Measurements from ENCODE around the gene ADISSP.

The ADISSP gene

GRCh38 chr20:3759316-3759823 is 8.2 kb downstream of the ADISSP start:
- H3K27me3 Mint-ChIP-seq, result no peaks in the 10 kb centered on the region
- H3K9me3 Mint-ChIP-seq, result no peaks in the 10 kb centered on the region
- no peak for DNase-seq
- H3K36me3 Mint-ChIP-seq (ENCODE audit: low read depth), result peaks cover 63% of the 10 kb centered on the region
- no peak overlapping the region for H3K27ac Mint-ChIP-seq
- H3K4me3 Mint-ChIP-seq, result no peak overlapping the region
- no peaks in the 10 kb centered on the region for H3K4me1 Mint-ChIP-seq (ENCODE audit: low read depth)

DNA sequence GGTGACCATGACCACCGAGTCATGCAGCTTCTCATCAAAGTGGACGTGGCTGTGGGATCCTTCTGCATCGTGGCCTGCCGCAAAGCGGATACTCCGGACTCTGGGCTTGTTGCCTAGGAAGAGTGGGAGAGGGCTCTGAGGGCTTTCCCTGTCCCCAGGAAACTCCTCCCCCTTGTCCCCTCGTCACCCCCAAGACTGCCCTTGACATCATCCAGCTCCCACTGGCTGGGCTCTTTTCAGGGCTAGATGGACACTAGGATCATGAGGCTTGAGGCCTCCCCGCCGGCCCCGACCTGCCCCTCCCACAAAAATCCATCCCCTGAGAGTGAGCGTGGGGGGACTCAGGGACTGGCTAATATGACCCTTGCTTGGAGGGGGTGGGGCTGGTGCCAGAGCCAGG is 9.0 kb downstream of the ADISSP start:
- Mint-ChIP-seq H3K27me3 (no peaks in the 10 kb centered on the region), H3K9me3 (no peaks in the 10 kb centered on the region), H3K36me3 (ENCODE audit: low read depth) (peaks cover 64% of the 10 kb centered on the region), H3K4me3 (no peak overlapping the region), H3K4me1 (ENCODE audit: low read depth) (no peaks in the 10 kb centered on the region), H3K27ac (no peak overlapping the region)
- no peak for DNase-seq

- no peak for DNase-seq
- Mint-ChIP-seq H3K27ac (no peak overlapping the region), H3K4me3 (no peak overlapping the region), H3K9me3 (no peaks in the 10 kb centered on the region), H3K27me3 (no peaks in the 10 kb centered on the region), H3K36me3 (ENCODE audit: low read depth) (peaks cover 65% of the 10 kb centered on the region), H3K4me1 (ENCODE audit: low read depth) (peaks cover 4% of the 10 kb centered on the region)
These were observed 10.3 kb downstream of the ADISSP start for GRCh38 chr20:3757268-3757667.

DNA sequence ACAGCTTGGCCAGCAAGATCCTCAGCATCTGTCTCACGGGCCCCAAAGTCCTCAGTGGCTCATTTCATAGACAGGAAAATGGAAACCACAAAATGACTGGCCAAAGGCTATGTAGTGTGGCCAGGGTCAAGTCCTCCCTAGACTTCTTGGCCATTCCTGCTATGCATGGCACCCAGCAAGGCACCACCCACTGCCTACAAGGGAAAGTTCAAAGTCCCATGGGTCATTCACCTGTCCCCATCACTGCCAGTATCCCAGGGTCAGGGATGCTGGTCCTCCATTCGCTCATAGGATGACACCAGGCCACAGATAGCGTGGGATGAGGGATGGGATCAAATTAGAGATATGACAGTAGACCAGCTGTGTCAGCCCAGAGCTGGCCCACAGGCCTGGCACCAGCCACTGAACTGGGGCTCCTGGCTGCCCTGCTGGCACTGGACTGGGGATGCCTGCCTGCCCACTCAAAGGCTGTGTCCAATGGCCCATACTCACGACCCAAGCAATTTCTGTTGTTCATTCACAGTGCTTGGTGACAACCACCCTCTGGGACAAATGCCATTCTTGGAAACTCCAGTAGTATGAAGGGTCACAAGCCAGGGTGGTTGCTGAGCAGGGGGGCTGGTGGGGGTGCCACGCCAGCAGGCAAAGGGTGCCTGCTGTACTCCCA is 11.6 kb downstream of the ADISSP start:
- Mint-ChIP-seq H3K36me3 (ENCODE audit: low read depth) (peaks cover 61% of the 10 kb centered on the region), H3K9me3 (no peaks in the 10 kb centered on the region), H3K27ac (no peak overlapping the region), H3K4me1 (ENCODE audit: low read depth) (peaks cover 6% of the 10 kb centered on the region), H3K27me3 (no peaks in the 10 kb centered on the region), H3K4me3 (no peak overlapping the region)
- no peak for DNase-seq

GRCh38 chr20:3755269-3755668 is 12.3 kb downstream of the ADISSP start:
- Mint-ChIP-seq H3K9me3 (no peaks in the 10 kb centered on the region), H3K4me1 (ENCODE audit: low read depth) (peaks cover 8% of the 10 kb centered on the region), H3K36me3 (ENCODE audit: low read depth) (peaks cover 59% of the 10 kb centered on the region), H3K27ac (no peak overlapping the region), H3K27me3 (no peaks in the 10 kb centered on the region), H3K4me3 (no peak overlapping the region)
- no peak for DNase-seq

DNA sequence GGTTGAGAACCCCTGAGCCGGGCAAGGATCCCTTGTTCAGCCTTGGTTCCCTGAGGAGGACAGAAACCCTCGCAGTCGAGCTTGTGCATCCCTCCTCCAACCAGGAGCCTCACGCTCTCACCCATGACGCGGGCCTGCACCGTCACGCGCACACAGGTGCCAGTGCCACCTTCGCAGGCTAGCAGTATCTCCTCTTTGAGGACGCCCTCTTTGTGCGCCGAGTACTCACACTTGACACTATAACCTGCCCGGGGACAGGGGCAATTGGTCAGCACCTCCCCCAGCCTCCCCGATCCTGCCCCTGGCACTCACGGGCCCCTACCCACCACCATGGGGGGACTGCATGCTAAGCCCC is 13.3 kb downstream of the ADISSP start:
- Mint-ChIP-seq H3K4me1 (ENCODE audit: low read depth) (peaks cover 8% of the 10 kb centered on the region), H3K36me3 (ENCODE audit: low read depth) (peaks cover 54% of the 10 kb centered on the region)

GRCh38 chr20:3753501-3754275 is 13.9 kb downstream of the ADISSP start:
- peaks cover 8% of the 10 kb centered on the region for H3K4me1 Mint-ChIP-seq (ENCODE audit: low read depth)
- peaks cover 51% of the 10 kb centered on the region for H3K36me3 Mint-ChIP-seq (ENCODE audit: low read depth)
- H3K27ac Mint-ChIP-seq, result no peak overlapping the region
- H3K9me3 Mint-ChIP-seq, result no peaks in the 10 kb centered on the region
- no peak for DNase-seq
- no peaks in the 10 kb centered on the region for H3K27me3 Mint-ChIP-seq
- no peak overlapping the region for H3K4me3 Mint-ChIP-seq

More for the DNA sequence above, 13.3 kb downstream of the ADISSP start:
- Mint-ChIP-seq H3K4me3 (no peak overlapping the region), H3K27ac (no peak overlapping the region), H3K9me3 (no peaks in the 10 kb centered on the region), H3K27me3 (no peaks in the 10 kb centered on the region)
- no peak for DNase-seq

DNA sequence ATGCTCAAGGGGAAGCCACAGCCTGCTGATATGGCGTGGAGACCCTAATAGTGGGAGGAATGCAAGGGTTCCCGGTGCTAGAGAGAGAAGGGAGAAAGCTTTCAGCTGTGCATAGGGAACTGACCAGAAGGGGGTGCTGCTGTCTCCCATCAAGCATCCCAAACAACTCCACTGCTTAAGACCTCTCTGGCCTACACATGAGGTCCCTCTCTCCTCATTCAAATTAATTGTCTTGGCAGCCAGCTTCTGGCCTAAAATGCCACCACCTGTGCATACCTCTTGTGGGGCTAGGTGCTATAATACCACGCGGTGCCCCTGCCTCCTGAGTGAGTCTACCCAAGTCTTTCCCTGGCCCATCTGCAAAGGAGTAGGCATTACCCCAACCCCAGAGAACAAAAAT is 14.5 kb downstream of the ADISSP start:
- H3K4me3 Mint-ChIP-seq, result no peak overlapping the region
- peaks cover 8% of the 10 kb centered on the region for H3K4me1 Mint-ChIP-seq (ENCODE audit: low read depth)
- peak; percentile 59 for DNase-seq
- H3K27ac Mint-ChIP-seq, result no peak overlapping the region
- H3K27me3 Mint-ChIP-seq, result no peaks in the 10 kb centered on the region
- no peaks in the 10 kb centered on the region for H3K9me3 Mint-ChIP-seq
- peaks cover 45% of the 10 kb centered on the region for H3K36me3 Mint-ChIP-seq (ENCODE audit: low read depth)

DNA sequence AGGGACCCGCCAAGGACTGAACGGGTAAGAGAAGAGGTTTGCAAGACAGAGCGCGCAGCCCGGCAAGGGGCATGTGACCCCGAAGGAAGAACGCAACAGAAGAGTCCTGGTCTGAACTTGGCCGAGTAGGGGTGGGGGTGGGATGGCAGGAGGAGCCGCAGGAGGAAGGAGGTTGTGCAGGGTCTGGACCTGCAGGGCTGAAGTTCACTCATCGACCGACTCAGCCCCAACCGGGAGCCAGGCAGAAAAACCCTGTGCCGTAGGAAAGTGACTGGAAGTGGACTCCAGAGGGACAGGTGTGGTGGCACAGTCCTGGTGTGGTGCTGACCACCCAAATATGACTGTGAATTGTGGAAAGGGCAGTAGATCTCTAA is 15.2 kb downstream of the ADISSP start:
- H3K27me3 Mint-ChIP-seq, result no peaks in the 10 kb centered on the region
- H3K36me3 Mint-ChIP-seq (ENCODE audit: low read depth), result peaks cover 38% of the 10 kb centered on the region
- no peak for DNase-seq
- H3K9me3 Mint-ChIP-seq, result no peaks in the 10 kb centered on the region
- no peak overlapping the region for H3K27ac Mint-ChIP-seq
- peaks cover 8% of the 10 kb centered on the region for H3K4me1 Mint-ChIP-seq (ENCODE audit: low read depth)
- H3K4me3 Mint-ChIP-seq, result peak overlapping the region; percentile 60

DNA sequence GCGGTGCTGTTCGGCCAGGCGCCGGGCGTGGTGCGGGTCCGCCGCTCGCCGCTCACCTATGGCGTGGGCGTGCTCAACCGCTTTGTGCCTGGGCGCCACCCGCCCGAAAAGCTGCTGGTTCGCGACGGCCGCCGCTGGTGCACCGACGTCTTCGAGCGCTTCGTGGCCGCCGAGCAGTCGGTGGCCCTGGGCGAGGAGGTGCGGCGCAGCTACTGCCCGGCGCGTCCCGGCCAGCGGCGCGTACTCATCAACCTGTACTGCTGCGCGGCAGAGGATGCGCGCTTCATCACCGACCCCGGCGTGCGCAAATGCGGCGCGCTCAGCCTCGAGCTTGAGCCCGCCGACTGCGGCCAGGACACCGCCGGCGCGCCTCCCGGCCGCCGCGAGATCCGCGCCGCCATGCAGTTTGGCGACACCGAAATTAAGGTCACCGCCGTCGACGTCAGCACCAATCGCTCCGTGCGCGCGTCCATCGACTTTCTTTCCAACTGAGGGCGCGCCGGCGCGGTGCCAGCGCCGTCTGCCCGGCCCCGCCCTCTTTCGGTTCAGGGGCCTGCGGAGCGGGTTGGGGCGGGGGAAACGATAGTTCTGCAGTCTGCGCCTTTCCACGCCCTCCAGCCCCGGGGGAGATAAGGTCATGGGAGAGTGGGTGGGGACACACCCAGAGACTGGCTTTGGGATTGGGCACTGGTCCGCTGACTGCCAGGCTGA is 15.7 kb downstream of the ADISSP start:
- Mint-ChIP-seq H3K27ac (no peak overlapping the region), H3K27me3 (peaks cover under 1% of the 10 kb centered on the region), H3K4me1 (ENCODE audit: low read depth) (peaks cover 8% of the 10 kb centered on the region), H3K36me3 (ENCODE audit: low read depth) (peaks cover 35% of the 10 kb centered on the region), H3K4me3 (peak overlapping the region; percentile 60), H3K9me3 (no peaks in the 10 kb centered on the region)
- peak; percentile 59 for DNase-seq

- H3K27me3 Mint-ChIP-seq, result peaks cover 5% of the 10 kb centered on the region
- no peak overlapping the region for H3K4me3 Mint-ChIP-seq
- no peak overlapping the region for H3K27ac Mint-ChIP-seq
- no peak for DNase-seq
- H3K36me3 Mint-ChIP-seq (ENCODE audit: low read depth), result peaks cover 30% of the 10 kb centered on the region
- no peaks in the 10 kb centered on the region for H3K9me3 Mint-ChIP-seq
- peaks cover 8% of the 10 kb centered on the region for H3K4me1 Mint-ChIP-seq (ENCODE audit: low read depth)
These were observed 16.3 kb downstream of the ADISSP start for GRCh38 chr20:3751305-3751674.

- H3K4me3 Mint-ChIP-seq, result no peak overlapping the region
- H3K27ac Mint-ChIP-seq, result no peak overlapping the region
These were observed 17.6 kb downstream of the ADISSP start for GRCh38 chr20:3749689-3750531.

GRCh38 chr20:3749087-3749688 is 18.4 kb downstream of the ADISSP start:
- no peak for DNase-seq
- no peak overlapping the region for H3K4me3 Mint-ChIP-seq
- no peak overlapping the region for H3K27ac Mint-ChIP-seq
- H3K27me3 Mint-ChIP-seq, result peaks cover 17% of the 10 kb centered on the region
- no peaks in the 10 kb centered on the region for H3K9me3 Mint-ChIP-seq
- peaks cover 10% of the 10 kb centered on the region for H3K36me3 Mint-ChIP-seq (ENCODE audit: low read depth)
- peaks cover 17% of the 10 kb centered on the region for H3K4me1 Mint-ChIP-seq (ENCODE audit: low read depth)

More at GRCh38 chr20:3749689-3750531, 17.6 kb downstream of the ADISSP start:
- peaks cover 10% of the 10 kb centered on the region for H3K27me3 Mint-ChIP-seq
- peaks cover 17% of the 10 kb centered on the region for H3K36me3 Mint-ChIP-seq (ENCODE audit: low read depth)
- peaks cover 13% of the 10 kb centered on the region for H3K4me1 Mint-ChIP-seq (ENCODE audit: low read depth)
- no peaks in the 10 kb centered on the region for H3K9me3 Mint-ChIP-seq
- DNase-seq, result peak; percentile 52

DNA sequence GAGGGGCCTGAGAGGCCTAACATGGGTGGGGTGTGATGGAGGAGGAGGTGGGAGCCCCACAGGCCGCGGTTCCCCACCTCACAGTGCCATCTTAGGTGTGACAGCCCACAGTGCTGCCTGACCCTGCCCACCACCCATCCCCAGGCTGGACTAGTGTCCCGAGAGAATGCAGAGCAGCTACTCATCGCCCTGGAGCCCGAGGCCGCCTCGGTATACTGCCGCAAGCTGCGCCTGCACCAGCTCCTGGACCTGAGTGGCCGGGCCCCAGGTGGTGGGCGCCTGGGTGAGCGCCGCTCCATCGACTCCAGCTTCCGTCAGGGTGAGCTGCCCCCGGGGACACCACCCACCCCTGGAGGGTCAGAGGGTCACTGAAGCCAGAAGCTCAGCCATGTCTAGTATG is 19.5 kb downstream of the ADISSP start:
- peaks cover 17% of the 10 kb centered on the region for H3K4me1 Mint-ChIP-seq (ENCODE audit: low read depth)
- peaks cover 18% of the 10 kb centered on the region for H3K27me3 Mint-ChIP-seq

More for the DNA sequence above, 19.5 kb downstream of the ADISSP start:
- no peaks in the 10 kb centered on the region for H3K9me3 Mint-ChIP-seq
- no peak for DNase-seq
- H3K36me3 Mint-ChIP-seq (ENCODE audit: low read depth), result peaks cover 9% of the 10 kb centered on the region
- no peak overlapping the region for H3K27ac Mint-ChIP-seq
- H3K4me3 Mint-ChIP-seq, result no peak overlapping the region

Measured in activated T-cell treated with anti-CD3 and anti-CD28 coated beads, Interleukin-2, amount 50 U/mL, for 24 hours (primary cell).